HT1080 (cell line): ENCODE measurements around the gene RPIA. TPM values are rescaled to one million over a fixed set of nuclear protein-coding genes. Genes with fewer than 3 reads are reported as not detected.
A peak's percentile ranks its signal among the peaks of the same experiment; 100 is the strongest.

Experiments
- DNase-seq: peaks from one replicate; pipeline ENCODE4 v3.0.0-alpha.2; 2015; ENCODE audit warnings: low read depth
- total RNA-seq: library from RNA; depleted of rRNA; stranded (reverse); fragments of >200 nt; shearing (Covaris generic); gene quantifications from 2 replicates; pipeline ENCODE4 v1.2.3, GENCODE V29; 2014

Gene RPIA
- total RNA-seq, 1 experiment from 2014 or later = 25.3 TPM

DNA sequence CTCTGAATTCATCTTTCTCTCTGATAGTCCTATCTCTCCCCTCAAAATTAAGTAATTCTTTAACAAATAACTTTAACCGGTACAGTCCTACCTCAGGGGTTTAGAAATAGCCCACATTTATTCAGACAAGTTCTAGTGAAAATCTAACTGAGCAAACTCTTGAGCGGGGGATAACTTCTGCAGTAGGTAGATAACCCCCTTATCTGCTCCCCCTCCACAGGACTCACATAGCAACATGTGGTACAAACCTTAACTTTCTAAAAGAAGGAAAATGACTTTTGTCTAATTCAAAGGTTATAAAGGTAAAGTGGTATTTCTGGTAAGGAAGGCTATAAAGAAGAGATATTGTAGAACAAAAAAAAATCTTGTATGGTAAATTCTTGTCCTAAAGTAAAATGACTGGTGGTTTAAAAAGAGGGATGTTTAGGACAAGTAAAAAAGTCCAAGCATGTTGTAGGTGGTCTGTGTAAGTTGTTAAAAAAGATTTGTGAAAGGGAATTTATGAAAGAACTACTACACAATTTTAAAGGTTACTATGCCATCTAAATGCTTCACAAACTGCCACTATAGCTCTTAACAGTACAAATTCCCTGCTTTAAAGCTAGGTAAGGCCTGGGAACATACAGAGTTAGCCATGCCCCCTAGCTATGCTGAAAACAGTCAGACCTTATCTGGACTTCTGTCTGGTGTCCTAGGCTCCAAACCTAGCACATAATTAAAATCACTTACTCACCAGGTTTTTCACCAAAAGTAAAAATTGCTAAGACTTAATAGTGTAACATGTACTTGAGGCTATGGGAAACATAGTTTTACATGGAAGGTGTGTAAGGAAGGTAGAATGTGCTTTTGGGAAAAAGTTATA, 8.1 kb upstream of the RPIA start:
- no peak for DNase-seq

DNA sequence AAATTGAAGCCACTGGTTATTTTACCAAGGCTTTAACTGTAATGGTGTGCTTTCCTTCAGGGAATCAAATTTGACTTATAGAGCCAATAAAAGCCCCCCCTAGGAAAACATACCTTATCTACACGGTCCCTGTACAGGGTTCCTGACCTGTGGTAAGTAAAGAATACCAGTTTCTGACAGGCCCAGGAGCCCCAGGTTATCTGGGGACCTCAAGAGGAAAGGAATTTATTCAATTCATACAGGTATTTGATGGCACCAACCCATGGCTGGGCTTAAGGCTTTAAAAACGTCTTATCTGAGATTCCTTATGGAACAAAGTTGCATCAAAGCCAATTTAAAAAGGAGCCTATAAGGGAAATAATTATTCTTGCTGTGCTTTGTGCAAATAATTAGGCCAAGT, 7.0 kb upstream of the RPIA start:
- no peak for DNase-seq

DNA sequence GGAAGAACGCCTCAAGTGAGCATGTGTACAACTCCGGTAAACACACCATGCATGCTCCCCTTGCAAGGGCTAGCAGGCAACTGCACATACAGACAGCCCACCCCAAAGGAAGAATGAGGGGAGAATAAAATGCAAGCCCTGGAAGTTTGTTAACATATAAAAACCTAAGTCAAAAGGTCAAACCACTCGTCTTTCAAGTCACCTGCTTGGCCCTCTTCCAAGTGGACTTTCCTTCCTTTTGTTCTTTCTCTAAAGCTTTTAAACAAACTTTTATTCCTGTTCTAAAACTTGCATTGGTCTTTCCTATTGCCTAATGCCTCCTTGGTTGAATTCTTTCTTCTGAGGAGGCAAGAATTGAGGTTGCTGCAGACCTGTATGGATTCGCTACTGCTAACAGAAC, 5.2 kb upstream of the RPIA start:
- DNase-seq = no peak

DNA sequence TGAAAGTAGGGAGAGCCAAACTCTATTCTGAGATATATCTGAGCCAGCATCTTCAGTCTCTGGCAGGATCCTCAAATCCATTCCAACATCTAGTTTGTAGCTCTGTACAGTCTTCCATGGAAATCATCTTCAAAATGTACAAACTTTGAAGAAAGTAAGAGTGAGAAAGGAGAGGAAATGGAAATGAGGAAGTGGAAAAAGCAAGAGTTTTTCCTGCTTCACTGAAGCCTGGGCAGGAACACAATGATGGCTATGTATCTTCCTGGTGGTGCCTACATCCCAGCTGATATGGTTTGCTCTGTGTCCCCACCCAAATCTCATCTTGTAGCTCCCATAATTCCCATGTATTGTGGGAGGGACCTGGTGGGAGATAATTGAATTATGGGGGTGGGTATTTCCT, 4.1 kb upstream of the RPIA start:
- DNase-seq = no peak

DNA sequence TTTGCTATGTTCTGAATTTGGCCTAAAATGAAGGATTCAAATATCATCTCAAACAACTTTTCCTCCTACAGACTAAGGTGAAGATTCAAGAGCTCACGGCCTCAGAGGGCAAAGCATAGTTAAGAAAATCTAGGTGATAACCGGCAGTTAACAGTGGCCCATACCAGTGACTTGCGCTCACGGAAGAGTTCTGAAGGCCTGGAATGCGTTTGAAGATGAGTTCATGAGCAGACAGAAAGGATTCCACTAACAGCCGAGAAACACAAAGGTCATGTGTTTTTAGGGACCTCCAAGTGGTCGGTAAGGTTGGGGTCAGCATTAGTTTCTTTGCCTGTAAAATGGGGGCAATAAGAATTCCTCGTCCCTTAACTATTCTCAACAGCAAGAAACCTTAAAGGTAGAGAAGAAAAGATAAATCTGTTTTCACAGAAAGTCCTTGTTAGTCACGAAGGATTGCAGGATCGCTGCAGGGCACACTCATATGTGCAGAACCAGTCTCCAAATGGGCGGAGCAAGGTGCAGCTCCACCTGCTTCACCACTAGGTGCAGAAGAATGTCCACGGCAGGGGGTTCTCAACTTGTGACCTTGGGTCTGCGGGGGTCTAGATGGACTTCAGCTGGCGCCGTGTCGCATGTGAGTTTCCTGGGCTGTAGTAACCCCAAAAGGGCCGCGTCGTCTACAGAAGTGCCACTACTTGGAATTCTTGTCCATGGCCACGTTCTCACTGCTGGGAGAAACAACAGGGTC, 708 bp upstream of the RPIA start:
- no peak for DNase-seq

DNA sequence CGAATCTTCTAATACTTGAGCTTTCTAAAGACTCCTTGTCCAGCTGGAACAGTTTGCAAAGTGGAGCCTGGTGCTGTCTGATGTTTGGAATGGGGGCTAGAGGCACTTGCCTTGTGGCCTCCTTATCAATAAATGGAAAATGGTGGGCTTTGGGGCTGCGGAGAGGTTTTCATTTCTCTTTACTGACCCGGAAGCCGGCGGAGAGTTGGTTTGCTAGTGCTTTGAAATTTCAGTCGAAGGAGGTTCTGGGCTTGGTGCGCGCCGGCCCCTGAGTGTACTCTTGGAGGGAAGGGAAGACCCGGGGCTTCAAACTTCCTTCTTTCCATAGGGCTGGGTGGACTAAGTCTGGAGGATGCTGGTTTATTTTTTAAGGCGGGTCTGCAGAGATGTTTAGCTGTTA, 714 bp downstream of the RPIA start:
- DNase-seq = peak; percentile 36

DNA sequence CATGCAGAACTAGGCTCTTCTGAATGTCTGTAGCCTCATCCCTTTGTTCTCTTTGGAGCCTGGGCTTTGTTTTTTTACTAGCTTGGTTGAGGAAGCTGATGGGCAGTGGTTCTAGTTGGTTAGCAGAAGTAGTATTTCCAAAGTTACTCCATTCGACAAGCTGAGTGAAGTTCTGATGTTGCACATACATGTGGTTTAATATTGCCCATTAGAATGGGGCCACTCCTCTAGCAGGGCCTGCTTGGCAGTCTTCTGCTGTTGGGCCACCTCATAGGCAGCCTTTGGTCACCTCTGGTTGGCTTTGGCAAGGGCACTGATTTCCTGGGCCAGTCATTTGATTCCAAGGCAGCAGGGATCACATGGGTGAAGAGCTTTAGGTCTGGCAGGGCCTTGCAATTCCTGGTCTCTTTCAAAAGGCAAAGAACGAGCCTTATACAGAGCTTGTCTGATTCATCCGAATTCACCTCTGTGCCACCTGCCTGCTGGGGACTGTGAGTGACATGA, 2.5 kb downstream of the RPIA start:
- DNase-seq = no peak

DNA sequence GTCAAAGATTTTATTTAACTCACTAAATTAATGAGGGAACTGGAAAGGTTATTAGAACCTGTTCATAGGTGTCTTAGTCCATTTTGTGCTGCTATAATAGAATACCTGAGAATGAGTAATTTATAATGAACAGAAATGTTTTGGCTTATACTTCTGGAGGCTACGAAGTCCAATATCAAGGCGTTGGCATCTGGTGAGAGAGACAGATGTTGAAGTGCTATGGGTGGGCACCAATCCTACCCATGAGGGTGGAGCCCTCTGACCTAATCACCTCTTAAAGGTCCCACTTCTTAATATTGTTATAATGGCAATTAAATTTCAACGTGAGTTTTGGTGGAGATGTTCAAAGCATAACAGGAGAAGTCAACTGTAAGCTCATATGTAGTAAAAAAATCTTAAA, 5.1 kb downstream of the RPIA start:
- DNase-seq = no peak

DNA sequence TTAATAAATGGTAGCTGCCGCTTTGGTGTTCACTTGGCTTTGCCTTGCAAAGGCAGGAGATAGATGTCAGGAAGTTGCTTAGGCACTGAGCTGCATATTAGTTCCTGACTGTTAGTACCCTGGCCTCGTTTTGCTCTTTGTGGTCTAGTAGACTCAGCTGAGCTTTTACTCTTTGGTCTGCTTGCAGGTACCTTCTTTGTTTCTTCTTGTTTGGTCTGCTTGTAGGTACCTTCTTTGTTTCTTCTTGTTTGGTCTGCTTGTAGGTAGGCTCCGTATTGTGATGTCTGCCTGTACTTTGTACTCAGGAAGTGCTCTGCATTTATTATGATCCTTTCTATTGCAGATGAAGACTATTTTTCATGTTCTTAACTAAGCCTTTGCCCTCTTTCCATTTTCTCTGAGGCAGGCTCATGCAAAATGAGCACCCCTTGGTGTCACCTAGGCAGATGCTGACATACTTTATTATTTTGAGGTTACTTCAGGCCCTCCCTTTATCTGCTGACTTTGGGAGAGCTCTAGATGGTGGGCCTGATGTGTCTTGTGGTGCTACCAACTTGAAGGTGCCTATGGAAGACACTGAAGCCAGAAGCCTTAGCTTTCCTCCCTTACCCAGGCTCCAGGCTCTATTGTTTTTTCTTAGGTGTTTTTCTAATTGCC, 6.0 kb downstream of the RPIA start:
- no peak for DNase-seq

DNA sequence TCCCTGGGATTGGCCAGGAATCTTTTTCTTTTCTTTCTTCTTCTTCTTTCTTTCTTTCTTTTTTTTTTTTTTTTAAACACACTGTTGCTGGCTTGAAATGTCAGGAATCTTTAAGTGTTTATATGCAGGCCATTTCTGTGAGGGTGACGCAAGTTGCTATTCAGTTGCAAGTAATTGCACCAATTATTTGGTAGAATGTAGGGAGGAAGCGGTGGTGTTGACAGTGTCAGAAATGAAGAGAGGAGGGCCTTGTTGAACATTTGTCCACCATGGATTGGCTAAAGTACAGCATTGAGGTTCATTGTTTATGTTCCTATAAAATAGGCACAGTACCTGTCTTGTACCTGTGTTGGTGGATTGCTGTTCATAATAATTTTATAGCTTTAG, 6.5 kb downstream of the RPIA start:
- DNase-seq = no peak

DNA sequence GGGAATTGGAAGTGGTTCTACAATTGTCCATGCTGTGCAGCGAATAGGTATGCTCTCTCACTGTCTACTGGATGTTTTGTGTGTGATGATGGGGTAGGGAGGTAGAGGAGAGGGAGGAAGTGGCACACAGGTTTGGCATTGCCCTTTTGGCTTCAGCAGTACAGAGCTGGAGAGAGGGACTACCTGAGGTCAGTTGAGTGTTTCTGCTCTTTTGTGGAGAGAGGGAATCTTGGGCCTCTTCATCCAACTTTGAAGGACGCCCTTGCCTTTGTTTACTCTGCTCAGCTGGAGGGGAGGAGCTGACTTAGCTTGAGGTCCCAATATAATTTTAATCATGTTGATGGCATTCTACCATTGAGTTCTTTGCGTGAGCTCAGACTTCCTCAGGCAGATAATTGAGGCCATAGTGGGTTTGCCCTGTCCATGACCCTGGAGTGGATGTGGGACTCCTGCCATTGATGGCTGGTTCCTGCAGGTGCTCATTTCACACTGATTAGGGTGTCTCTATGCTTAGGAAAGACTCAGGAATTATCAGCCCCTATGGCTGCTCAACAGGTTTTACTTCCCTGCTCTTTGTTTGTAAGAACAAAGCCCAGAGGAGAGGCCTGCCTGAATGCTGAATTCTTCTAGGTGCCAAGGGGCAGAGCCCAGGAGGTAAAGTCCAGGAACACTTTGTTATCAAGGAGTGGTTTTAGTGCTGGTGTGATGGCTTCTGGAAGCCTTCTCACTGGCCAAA, 7.2 kb downstream of the RPIA start:
- DNase-seq = no peak

DNA sequence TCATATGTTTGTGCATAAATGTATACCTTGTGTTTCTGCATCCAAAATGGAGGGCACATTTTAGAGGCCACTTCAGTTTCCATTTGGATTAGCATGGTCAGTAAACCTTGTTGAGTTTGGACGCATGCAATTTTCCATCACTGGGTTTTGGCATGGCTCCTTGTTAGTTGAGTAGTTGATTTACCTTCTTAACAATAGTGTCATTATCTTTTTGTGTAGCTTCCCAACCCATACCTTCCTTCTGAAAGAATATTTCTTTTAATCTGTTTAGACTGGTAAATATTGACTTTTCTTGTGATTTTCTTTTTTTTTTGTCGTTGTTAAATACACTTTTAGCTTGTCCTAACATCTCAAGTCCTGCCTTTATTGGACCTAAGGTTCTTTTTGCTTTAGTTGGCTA, 15.5 kb downstream of the RPIA start:
- no peak for DNase-seq

DNA sequence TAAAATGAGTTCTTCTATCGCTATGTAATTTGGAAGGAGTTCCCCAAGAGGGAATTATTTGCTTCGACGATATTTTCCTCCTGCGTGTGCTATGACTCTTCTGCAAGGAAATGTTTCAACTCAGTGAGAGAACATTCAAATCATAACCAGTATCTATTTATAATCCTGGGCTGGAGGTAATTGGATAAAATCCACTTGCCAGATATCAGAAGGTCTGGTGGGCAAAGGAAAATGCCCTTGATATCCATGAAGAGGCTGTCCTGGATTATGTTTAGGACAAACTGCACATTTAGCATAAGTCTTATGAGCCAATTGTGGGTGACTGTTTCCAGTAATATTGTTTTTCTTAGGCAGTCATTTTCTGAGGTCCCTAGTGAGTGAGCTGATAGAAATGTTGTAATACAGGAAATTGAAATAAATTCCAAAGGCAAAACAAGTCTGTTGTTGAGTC, 17.7 kb downstream of the RPIA start:
- peak; percentile 13 for DNase-seq

DNA sequence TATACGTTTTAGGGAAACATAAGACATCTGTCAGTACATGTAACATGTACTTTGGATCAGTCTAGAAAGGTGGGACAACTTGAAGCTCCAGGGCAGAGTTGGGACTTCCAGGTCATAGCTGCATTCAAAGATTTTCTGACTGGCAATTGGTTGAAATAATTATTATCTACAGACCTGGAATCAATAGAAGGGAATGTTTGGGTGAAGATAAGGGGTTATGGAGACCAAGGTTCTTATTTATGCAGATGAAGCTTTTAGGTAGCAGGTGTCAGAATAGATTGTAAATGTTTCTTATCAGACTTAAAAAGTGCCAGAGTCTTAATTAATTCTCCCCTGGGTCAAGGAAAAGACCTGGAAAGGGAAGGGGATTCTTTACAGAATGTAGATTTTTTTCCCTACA, 19.8 kb downstream of the RPIA start:
- DNase-seq = no peak

DNA sequence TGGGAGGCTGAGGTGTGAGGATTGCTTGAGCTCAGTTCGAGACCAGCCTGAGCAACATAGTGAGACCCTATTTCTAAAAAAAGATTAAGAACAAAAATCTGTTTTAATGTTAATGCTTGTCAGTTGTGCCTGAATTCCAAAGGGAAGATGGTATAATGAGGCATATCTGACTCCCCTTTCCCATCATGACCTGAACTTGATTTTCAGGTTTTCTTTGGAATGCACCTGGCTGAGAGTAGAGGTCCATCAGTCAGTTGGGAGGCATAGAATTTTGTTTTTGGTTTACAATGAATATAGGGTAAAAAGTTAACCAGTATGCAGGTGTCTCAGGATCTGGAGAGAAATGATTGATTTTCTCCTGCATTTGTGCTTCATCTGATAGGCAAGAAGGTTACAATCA, 20.4 kb downstream of the RPIA start:
- no peak for DNase-seq

DNA sequence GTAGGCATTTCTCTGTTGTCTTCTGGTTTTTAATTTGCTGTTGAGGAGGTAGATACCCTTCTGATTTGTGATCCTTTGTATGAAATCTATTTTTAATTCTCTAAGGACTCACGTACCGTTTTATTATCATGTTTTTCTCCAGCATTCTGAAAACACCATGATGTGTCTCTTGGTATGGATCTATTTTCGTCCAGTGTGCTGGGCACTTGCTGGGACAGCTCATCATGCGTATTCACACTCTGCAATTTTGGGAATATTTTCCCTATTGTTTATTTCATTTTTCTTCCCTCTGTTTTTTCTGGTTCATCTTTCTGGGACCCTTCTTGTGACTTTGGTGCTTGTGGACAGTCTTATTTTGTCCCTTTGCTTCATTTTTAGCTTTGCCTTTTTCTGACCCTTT, 21.9 kb downstream of the RPIA start:
- no peak for DNase-seq

DNA sequence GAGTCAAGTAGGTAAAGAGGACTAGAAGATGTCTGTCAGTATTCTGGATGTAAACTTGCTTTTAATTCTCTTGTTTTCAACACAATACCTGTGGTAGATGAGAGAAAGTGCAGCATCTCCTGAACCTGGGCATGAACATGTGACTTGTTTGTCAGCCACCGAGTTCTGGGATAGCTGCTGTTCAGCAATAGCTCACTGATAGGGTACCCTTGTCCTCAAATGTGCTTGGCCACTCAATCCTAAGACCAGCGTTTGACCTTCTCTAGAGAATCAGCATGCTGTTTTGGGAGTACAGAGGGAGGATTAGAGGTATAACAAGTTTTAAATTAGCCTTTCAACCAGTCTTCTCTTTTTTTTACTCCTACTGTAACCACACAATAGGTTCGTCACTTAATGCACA, 23.2 kb downstream of the RPIA start:
- no peak for DNase-seq

DNA sequence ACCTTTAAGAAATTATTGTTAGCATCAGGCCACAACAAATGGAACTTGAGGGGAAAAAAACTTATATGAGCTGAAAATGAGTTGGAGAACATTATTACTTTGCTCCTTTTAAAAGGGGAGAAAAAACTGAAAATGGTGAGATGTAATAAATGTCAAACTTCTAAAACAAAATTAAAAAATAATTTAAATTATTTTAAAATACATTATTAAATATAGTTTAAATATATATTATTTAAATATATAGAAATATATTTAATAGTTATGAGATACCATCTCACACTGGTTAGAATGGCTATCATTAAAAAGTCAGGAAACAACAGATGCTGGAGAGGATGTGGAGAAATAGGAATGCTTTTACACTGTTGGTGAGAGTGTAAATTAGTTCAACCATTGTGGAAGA, 28.9 kb downstream of the RPIA start:
- no peak for DNase-seq

DNA sequence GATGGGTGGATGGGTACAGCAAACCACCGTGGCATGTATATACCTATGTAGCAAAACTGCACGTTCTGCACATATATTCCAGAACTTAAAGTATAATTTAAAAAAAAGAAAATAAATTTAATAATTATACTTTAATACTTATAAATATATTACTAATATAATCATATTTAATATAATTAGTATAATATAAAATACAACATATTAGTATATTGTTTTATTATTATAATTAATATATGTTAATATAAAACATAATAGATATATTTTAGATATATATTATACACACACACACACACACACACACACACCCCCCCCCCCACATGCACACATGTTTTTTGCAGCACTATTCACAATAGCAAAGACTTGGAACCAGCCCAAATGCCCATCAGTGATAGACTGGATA, 29.8 kb downstream of the RPIA start:
- no peak for DNase-seq

DNA sequence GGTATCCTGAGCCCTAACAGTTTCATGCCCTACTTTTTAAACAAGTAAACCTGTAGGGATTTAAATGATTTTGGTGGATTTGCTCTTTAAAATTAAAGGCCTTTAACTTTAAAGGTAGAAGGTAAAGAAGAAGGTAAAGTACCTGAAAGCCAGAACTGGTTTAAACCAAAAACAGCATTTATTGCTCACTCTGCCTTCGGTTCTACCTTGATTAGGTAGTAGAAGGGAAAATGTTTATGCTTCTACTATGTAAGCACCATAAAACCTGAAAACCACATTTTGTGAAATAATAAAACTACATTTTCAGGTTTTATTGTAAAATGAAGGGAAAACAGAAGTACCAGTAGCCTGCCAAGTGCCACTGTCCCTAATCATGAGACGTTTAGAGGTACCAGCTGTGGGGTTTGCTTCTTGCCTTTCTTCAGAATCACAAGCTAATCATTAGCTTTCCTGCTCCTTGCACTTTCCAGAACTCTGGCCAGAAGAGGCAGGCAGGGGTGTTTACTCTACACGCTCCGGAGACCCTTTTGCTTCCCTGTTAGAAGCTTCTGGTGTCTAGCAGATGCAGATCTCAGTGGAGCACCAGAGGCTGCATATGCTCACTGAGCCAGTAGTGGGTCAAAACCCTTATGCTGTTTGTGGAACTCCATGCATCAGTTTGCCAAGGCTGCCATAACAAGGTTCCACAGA, 33.3 kb downstream of the RPIA start:
- no peak for DNase-seq
